Transverse colon (tissue), 4 donors: ENCODE measurements around the gene SLC52A3. TPM values are rescaled to one million over a fixed set of nuclear protein-coding genes. Genes with fewer than 3 reads are reported as not detected.
"Not testable (repeated sequence)": the region's sequence is repeated elsewhere in the genome, so short reads cannot be mapped to it uniquely, and the experiment has no call there.

Experiments used
- DNase-seq: peaks from one replicate; pipeline ENCODE4 v3.0.0-alpha.2; 2019
- H3K27ac ChIP-seq, 4 donors: fragments of 200-600 bp; sonication (generic); 2 replicates each; pipeline ENCODE4 v1.5.1; 2016 to 2018; ENCODE audit warnings: inconsistent platforms in 4 of 4
- H3K27me3 ChIP-seq: fragments of 200-600 bp; sonication (generic); 2 replicates; pipeline ENCODE4 v1.5.1; 2017; ENCODE audit warnings: inconsistent platforms
- H3K36me3 ChIP-seq, 4 donors: fragments of 200-600 bp; sonication (generic); 2 replicates each; pipeline ENCODE4 v1.5.1; 2017 to 2019; ENCODE audit warnings: inconsistent platforms in 4 of 4
- H3K4me1 ChIP-seq, 4 donors: fragments of 200-600 bp; sonication (generic); 2 replicates each; pipeline ENCODE4 v1.5.1; 2017 to 2020; ENCODE audit warnings: inconsistent platforms in 4 of 4
- H3K4me3 ChIP-seq, 4 donors: fragments of 200-600 bp; sonication (generic); 1 replicate in 1 of 4; 2 replicates in 3 of 4; pipeline versions ENCODE4 v1.5.1 to v1.6.1; 2017 to 2019; ENCODE audit warnings: inconsistent platforms in 4 of 4
- H3K9me3 ChIP-seq, 2 donors: fragments of 200-600 bp; sonication (generic); 2 replicates each; pipeline ENCODE4 v1.5.1; 2017 to 2019; ENCODE audit warnings: inconsistent platforms in 2 of 2
- CTCF ChIP-seq, 5 experiments: fragments of 200-600 bp in 3 of 5; fragments of 450-650 bp in 2 of 5; sonication (generic) in 3 of 5; IDR thresholded peaks; 1 replicate in 2 of 5; 2 replicates in 3 of 5; pipeline ENCODE4 v1.5.1; 2016 to 2017; ENCODE audit warnings: antibody characterized with exemption in 5 of 5, inconsistent platforms in 3 of 5, mild to moderate bottlenecking in 2 of 5, moderate library complexity in 1 of 5
- EP300 ChIP-seq: sonication (generic); formaldehyde crosslinking; IDR thresholded peaks from one replicate; pipeline ENCODE4 v1.6.1; 2017; ENCODE audit warnings: antibody characterized with exemption, low read depth
- POLR2A ChIP-seq: fragments of 450-650 bp; IDR thresholded peaks from one replicate; pipeline ENCODE4 v1.6.1; 2016; ENCODE audit warnings: antibody characterized with exemption, mild to moderate bottlenecking, moderate library complexity
- POLR2AphosphoS5 ChIP-seq, 3 donors: sonication (generic); formaldehyde crosslinking; IDR thresholded peaks; one replicate each; pipeline ENCODE4 v1.6.1; 2016; ENCODE audit warnings: antibody characterized with exemption in 3 of 3
- WGBS, 2 donors: methylation state at CpG; one replicate each; pipeline ENCODE4 v1.1.5; 2018; ENCODE audit warnings: low coverage in 1 of 2; 5-methylcytosine and 5-hydroxymethylcytosine counted together
- in situ Hi-C, 4 donors: fragments of 200-750 bp; cut with MboI; loops; one replicate each; pipeline versions ENCODE4 v1.15.0 to v1.15.1; 2017; ENCODE audit warnings: low sequenced_read_pairs in 3 of 4, low pct_ligation_motif_present in 1 of 4, low pct_unique_long_range_greater_than_20kb in 1 of 4
- intact Hi-C: fragments of 100-400 bp; cut with DNase I; formaldehyde crosslinking; loops from one replicate; pipeline ENCODE4 v1.15.1; 2023; ENCODE audit warnings: low total_unique reads
- total RNA-seq, 4 donors: library from RNA; depleted of rRNA; stranded (reverse); fragments of >200 nt; gene quantifications; one replicate each; pipeline ENCODE4 v1.1.0, GENCODE V29; 2016

SLC52A3 gene
- total RNA-seq, 4 donors from 2014 or later: 7.2 to 35.9 (median 15.3) TPM

GRCh38 chr20:726160-726559, 42.1 kb downstream of the SLC52A3 start:
- peaks cover 76% of the 10 kb centered on the region for H3K27me3 ChIP-seq
- peaks cover 0 to 9% (median 7%) of the 10 kb centered on the region in 4 donors for H3K4me1 ChIP-seq
- no peak for DNase-seq
- H3K36me3 ChIP-seq: no peaks in the 10 kb centered on the region
- intact Hi-C loops (no loop called here), in situ Hi-C loops (loop anchor here in 1 of 4 donors (25.0 kb wide), 1 partner anchor 164 kb away; no protein-coding TSS in a partner anchor)
- 39 to 57% methylated on average over 4 of the region's 4 CpGs for WGBS, 2 donors
- H3K9me3 ChIP-seq: no peaks in the 10 kb centered on the region
- no peak overlapping the region for H3K27ac ChIP-seq
- no peak for TF ChIP-seq CTCF (IDR thresholded peaks at IDR 0.05)
- TF ChIP-seq POLR2AphosphoS5 (IDR thresholded peaks at IDR 0.05): no peak
- TF ChIP-seq EP300: no peak
- no peak for TF ChIP-seq POLR2A
- H3K4me3 ChIP-seq: no peak overlapping the region

GRCh38 chr20:725491-725890, 42.8 kb downstream of the SLC52A3 start:
- Histone ChIP-seq H3K4me3 (no peak overlapping the region), H3K27ac (no peak overlapping the region), H3K36me3 (no peaks in the 10 kb centered on the region), H3K4me1 (peaks cover 0 to 9% (median 7%) of the 10 kb centered on the region in 4 donors), H3K9me3 (no peaks in the 10 kb centered on the region), H3K27me3 (peaks cover 78% of the 10 kb centered on the region)
- no peak for DNase-seq
- intact Hi-C loops (no loop called here), in situ Hi-C loops (loop anchor here in 1 of 4 donors (25.0 kb wide), 1 partner anchor 163 kb away; no protein-coding TSS in a partner anchor)
- WGBS, 2 donors: 62 to 90% methylated on average over 2 to 7 of the region's 7 CpGs
- TF ChIP-seq EP300: no peak
- TF ChIP-seq POLR2A: no peak
- TF ChIP-seq POLR2AphosphoS5 (IDR thresholded peaks at IDR 0.05): no peak
- no peak for TF ChIP-seq CTCF (IDR thresholded peaks at IDR 0.05)

GRCh38 chr20:724797-725196, 43.5 kb downstream of the SLC52A3 start:
- H3K4me1 ChIP-seq, H3K36me3 ChIP-seq, intact Hi-C loops, H3K4me3 ChIP-seq, H3K27ac ChIP-seq, H3K9me3 ChIP-seq, DNase-seq: not testable (repeated sequence)
- 83% methylated on average over 7 of the region's 7 CpGs; no CpG with 5 or more reads in 1 of the 2 donors for WGBS, 2 donors
- peaks cover 72% of the 10 kb centered on the region for H3K27me3 ChIP-seq
- in situ Hi-C loops: loop anchor here in 1 of 4 donors (25.0 kb wide), 1 partner anchor 162 kb away; no protein-coding TSS in a partner anchor

- no peak overlapping the region for H3K27ac ChIP-seq
- H3K27me3 ChIP-seq: peaks cover 68% of the 10 kb centered on the region
- intact Hi-C loops: no loop called here
- no peak for DNase-seq
- no peaks in the 10 kb centered on the region for H3K36me3 ChIP-seq
- TF ChIP-seq POLR2AphosphoS5 (IDR thresholded peaks at IDR 0.05) (no peak), EP300 (no peak), POLR2A (no peak), CTCF (IDR thresholded peaks at IDR 0.05) (no peak)
- H3K4me1 ChIP-seq: peaks cover 0 to 9% (median 7%) of the 10 kb centered on the region in 4 donors
- no peak overlapping the region for H3K4me3 ChIP-seq
- in situ Hi-C loops: no loop called here
- H3K9me3 ChIP-seq: no peaks in the 10 kb centered on the region
- 55 to 60% methylated on average over 1 to 8 of the region's 8 CpGs for WGBS, 2 donors
These were observed 44.5 kb downstream of the SLC52A3 start for GRCh38 chr20:723756-724155.
